Epithelial cell of prostate (primary cell): ENCODE measurements around the gene DLG2.

Experiments
- DNase-seq: peaks from one replicate; pipeline ENCODE4 v3.0.0-alpha.2; 2011; ENCODE audit warnings: low read depth, low spot score
- H3K27ac ChIP-seq: fragments of 450-650 bp; 2 replicates; pipeline ENCODE4 v1.5.1; 2017; ENCODE audit warnings: mild to moderate bottlenecking

Gene DLG2

GRCh38 chr11:83713708-83714107 is 1913.4 kb downstream of the DLG2 start:
- no peak for DNase-seq
- H3K27ac ChIP-seq = no peak overlapping the region

GRCh38 chr11:83711106-83711527 is 1916.0 kb downstream of the DLG2 start:
- H3K27ac ChIP-seq = no peak overlapping the region
- DNase-seq = no peak

- no peak for DNase-seq
- H3K27ac ChIP-seq = no peak overlapping the region
Measured at GRCh38 chr11:83709434-83709833, 1917.7 kb downstream of the DLG2 start.

DNA sequence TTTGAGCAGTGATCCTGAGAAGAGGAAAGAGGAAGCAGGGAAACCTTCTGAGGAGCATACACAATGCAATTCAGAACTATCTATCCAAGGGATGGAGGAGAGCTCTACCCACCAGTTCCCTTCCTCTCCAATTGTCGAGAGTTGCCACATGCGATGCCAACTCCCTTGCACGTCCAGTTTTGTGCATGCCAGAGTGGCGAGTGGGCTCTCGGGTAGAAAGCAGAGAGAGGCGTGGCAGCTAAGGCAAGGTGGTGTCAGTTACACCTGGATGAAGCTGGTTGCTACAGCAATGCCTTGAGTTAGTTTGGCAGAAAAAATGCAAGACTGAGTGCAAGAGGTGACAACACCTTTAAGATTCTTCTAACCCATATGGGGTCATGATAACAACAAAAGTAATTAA is 1920.6 kb downstream of the DLG2 start:
- no peak for DNase-seq
- no peak overlapping the region for H3K27ac ChIP-seq

DNA sequence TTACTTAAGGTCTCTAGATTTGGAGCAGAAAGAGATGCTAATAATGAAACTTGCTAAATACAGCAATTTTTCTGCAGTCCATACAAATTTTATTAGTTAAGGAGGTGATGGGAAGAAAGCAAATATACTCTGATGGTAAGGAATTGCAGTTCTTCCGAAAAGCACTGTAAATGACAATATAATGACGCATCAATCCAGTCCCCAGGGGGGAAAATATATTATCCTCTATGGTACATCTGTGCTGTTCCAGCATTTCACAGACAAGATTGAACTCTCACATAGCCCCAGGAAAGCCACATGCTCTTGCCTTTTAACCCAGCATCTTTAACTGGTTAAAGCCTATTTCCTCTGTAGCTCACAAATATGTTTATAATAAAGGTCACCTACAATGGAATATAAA is 1924.3 kb downstream of the DLG2 start:
- no peak for DNase-seq

GRCh38 chr11:83697518-83697917 is 1929.6 kb downstream of the DLG2 start:
- H3K27ac ChIP-seq = no peak overlapping the region
- no peak for DNase-seq

More for the DNA sequence above, 1924.3 kb downstream of the DLG2 start:
- H3K27ac ChIP-seq = no peak overlapping the region

GRCh38 chr11:83695046-83695445 is 1932.1 kb downstream of the DLG2 start:
- no peak for DNase-seq
- no peak overlapping the region for H3K27ac ChIP-seq

DNA sequence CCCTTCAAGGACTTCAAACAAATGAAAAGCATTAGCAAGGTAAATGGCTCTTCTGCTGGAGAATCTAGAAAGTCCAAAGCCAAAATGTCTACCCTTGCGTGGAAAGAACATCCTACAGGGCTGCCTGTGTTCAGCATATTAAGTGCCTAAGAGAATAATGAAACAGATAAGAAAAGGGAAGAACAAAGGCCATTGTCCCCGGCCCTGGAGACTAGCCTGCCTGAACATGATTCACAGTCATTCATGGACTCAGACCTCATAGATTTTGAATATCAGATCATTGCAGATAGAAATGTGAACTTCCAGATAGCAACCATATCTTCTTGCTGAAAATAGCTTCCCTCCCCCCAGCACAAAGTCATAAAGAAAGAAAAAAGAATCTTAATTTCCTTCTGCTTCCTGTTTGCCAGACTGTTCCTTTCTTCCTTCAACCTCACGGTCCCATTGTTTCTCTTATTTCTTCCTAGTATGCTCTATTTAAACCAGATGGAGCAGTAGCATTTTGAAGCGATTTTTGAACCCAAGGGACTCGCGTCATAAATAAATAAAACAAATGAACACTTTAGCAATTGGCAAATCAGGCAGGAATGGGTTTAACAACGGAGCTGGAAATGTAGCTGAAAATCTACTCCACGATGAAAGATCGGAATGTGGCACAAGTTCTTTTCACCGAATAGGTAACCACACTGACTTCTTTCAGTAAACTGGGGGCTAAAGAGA is 1932.8 kb downstream of the DLG2 start:
- no peak overlapping the region for H3K27ac ChIP-seq
- no peak for DNase-seq

DNA sequence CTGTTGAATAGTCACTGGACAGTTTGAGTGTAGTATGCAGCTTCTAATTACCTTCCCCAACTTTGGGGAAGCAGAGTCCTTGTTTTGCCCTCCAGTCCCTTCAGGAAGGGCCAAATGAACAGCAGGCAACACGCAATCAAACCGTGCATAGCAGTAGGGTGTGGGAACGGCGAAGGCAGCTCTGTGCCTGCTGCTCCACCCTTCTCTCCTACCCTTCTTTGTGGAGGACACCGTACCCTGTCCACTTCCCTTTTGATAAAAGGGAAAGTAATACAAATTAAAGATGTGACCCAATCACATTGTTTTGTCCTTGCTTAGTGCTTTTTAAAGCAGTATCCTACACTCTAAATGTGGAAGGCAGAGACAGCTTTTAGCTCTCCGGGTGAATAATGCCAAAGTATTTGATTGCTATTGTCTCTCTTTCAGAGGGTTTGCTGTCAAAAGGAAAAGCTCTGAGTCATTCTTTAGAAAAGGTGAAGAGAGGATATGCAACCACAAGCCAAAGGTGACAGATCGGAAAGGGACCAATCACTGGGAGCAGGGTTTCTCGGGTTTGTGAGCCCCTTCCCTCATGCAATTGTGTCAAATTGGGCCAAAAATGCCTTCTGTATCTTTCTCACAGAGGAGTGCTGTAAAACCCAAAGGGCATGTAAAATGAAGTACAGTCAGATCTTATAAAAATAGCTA is 1933.7 kb downstream of the DLG2 start:
- DNase-seq = no peak
- no peak overlapping the region for H3K27ac ChIP-seq

GRCh38 chr11:83692675-83693074 is 1934.5 kb downstream of the DLG2 start:
- no peak overlapping the region for H3K27ac ChIP-seq
- no peak for DNase-seq

DNA sequence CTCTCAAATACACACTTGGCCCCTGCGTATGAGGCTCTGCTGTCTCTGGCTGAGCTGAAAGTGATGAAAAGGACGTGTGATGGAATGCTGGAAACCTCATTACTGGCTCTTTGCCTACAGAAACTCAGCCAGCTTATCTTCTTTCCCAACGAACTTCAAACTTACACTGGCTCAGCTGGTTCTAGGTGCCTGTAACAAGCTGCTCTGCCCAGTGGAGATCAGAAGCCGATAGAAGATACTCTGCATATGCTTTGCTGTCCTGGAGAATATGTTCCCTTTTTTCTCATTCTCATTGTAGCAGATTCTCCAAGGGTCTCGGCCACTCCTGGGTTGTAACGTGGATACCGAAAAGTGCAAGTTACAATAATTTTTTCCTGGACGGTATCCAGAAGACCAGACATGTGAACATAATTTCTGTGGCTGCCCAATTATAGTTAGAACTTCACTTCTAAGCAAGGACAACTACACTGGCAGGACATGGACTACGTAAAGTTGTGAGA is 1935.6 kb downstream of the DLG2 start:
- peak; percentile 12 for DNase-seq
- no peak overlapping the region for H3K27ac ChIP-seq

DNA sequence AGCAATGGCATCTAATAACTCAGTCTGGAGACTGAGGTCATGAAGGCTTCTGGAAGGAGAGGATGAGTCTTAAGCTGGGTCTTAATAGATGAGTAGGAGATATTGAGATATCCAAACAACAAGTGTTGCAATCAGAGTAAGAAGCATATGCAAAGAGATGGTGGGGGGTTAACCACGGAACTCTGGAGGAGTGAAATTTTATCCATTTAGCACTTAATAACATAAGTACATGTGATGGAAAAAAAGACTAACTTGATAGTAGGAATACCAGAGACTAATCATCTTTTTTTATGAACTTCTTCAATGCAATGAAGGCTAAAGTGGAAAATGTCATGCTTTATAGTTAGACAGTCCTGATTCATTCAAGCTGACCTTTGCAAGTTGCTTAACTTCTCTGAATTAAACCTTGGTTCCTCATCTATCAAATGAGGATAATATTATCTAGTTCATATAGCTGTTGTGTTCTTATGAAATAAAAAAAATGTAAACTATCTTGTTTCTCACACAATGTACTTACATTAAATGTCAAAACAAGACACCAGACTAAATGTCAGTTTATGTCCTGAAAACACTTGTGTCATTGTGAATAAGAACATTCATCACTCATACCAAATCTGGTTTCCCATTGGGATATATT is 1937.9 kb downstream of the DLG2 start:
- no peak overlapping the region for H3K27ac ChIP-seq
- DNase-seq = no peak

GRCh38 chr11:83687787-83688186 is 1939.4 kb downstream of the DLG2 start:
- no peak overlapping the region for H3K27ac ChIP-seq
- DNase-seq = no peak

DNA sequence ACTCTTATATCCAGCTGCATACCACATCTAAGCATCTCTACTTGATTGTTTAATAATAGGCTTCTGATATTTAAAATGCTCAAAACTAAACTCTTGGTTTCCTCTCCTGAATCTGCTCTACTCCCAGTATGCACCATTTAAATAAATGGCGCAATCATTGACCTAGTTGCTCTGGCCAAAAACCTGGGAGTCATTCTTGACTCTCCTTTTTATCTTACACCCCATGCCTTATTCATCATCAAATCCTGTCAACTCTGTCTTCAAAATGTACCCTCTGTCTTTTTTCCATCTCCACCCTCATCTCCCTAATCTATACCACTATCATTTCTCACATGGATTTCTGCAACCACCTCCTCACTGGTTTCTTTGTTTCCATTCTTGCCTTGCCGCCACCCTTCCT is 1941.4 kb downstream of the DLG2 start:
- no peak for DNase-seq
- no peak overlapping the region for H3K27ac ChIP-seq

DNA sequence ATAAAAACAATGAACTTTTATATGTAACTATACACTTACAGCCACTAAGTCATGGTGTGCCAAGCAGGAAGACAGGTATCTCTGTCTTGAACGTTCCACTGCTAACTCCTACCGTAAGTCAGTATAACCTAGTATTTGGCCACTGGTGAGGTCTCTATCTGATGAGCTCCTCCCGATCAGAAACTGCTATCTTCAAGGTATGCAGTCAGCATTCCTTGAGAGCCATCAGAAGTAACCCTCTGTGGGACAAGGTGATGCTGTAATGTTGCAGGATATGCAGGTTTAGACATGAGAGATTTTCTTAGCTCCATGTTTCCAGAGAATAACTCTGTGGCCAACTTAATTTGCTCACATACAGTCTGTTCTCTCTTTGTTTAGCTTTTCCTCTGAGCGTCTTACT is 1943.1 kb downstream of the DLG2 start:
- H3K27ac ChIP-seq = no peak overlapping the region
- DNase-seq = no peak

GRCh38 chr11:83682611-83682973 is 1944.6 kb downstream of the DLG2 start:
- H3K27ac ChIP-seq = no peak overlapping the region
- no peak for DNase-seq

GRCh38 chr11:83681906-83682610 is 1945.1 kb downstream of the DLG2 start:
- no peak for DNase-seq
- no peak overlapping the region for H3K27ac ChIP-seq

DNA sequence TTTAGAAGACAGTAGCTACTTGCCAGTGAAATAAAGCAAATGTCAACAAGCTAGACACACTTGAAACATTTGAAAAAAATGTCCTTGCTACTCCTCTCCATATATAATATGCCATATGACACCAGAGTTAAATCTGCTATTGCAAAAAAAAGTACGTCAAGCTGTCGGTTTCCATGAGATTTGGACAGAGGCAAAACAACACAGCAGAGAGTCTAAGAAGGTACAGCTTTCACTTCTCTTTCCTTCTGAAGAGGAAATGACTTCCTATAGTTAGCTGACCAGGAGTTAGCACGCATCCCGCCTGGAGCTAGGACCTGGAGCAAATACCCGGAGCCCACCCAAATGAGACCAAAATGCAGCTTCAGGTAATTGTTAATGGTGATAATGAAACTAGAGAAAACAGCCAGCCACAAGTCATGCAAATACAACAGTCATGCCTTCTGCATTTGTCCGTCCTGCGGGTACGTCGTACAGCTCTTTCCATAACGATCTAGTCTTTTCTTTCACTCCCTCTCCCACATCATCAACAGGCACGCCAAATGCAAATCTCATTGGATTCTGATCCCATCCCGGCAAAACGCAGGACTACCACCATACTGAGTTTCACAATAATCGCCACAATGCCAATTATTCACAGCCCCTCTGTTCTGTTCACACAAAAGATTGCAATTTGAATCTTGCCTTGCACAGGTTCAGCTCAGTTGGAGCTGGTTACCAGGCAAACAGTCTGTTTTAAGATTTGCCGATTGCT is 1945.9 kb downstream of the DLG2 start:
- H3K27ac ChIP-seq = no peak overlapping the region
- DNase-seq = no peak

DNA sequence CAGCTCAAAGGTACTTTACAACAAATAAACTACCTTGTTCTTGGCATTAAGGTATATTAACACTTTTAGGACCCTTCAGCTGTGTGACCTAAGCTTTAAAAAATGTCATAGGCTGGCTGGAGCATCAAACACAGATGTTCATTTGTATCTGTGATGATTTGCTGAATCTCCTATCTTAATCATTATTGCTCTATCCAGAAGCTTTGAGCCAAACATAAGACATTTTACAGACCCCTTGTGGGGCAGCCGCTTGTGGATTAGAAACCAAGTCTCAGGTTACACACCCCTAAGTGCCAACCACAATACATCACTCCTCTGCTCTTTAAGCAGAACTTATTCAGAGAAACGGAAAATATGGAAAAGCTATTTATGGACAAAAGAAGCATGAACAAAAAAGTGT is 1946.8 kb downstream of the DLG2 start:
- DNase-seq = no peak
- H3K27ac ChIP-seq = no peak overlapping the region
